Panc1 (cell line): ENCODE measurements around the gene ESR2. TPM values are rescaled to one million over a fixed set of nuclear protein-coding genes. Genes with fewer than 3 reads are reported as not detected.
"Not testable (repeated sequence)": the region's sequence is repeated elsewhere in the genome, so short reads cannot be mapped to it uniquely, and the experiment has no call there.

ENCODE experiments used
- ATAC-seq: fragments of 200-7000 bp; cut with Tn5 transposase; 2 replicates; pipeline ENCODE4 v1.9.1; 2020; ENCODE audit warnings: mild to moderate bottlenecking, moderate library complexity
- BruUV-seq: library from RNA; stranded (reverse); fragments of 400-500 nt; replicated peaks from 2 replicates; lab custom pipeline; 2021; lab: Mats Ljungman, UMichigan
- CTCF ChIA-PET: fragments of 300-600 bp; sonication (Branson Sonifier 250); formaldehyde crosslinking; loops from one replicate; lab custom pipeline; 2022; ENCODE audit warnings: antibody characterized with exemption; lab: Charles Lee
- POLR2A ChIA-PET: fragments of 300-600 bp; sonication (Branson Sonifier 250); formaldehyde crosslinking; loops from one replicate; lab custom pipeline; 2022; ENCODE audit warnings: antibody characterized with exemption; lab: Charles Lee
- DNase-seq: peaks from one replicate; pipeline ENCODE4 v3.0.0-alpha.2; 2010; ENCODE audit warnings: low read depth, low spot score
- H3K27ac ChIP-seq: 2 replicates; pipeline ENCODE4 v1.5.1; 2011; ENCODE audit warnings: mild to moderate bottlenecking, low read length, inconsistent platforms
- H3K27me3 ChIP-seq: fragments of 200-500 bp; sonication (Bioruptor generic); 2 replicates; pipeline ENCODE4 v1.6.0; 2014; ENCODE audit warnings: low read length, inconsistent platforms; ENCODE audit not compliant: control insufficient read depth, insufficient read depth
- H3K36me3 ChIP-seq: fragments of 200-500 bp; sonication (Bioruptor generic); 2 replicates; pipeline ENCODE4 v1.5.1; 2014; ENCODE audit warnings: inconsistent platforms, mild to moderate bottlenecking, low read length, moderate library complexity; ENCODE audit not compliant: control insufficient read depth, insufficient read depth
- H3K4me1 ChIP-seq: 2 replicates; pipeline ENCODE4 v1.5.1; 2011; ENCODE audit warnings: inconsistent platforms, mild to moderate bottlenecking, low read length, moderate library complexity; ENCODE audit not compliant: control insufficient read depth, insufficient read depth
- H3K4me3 ChIP-seq, 2 experiments: 2 replicates each; pipeline ENCODE4 v1.5.1; 2011 to 2012; ENCODE audit warnings: low read depth in 2 of 2, low read length in 2 of 2, mild to moderate bottlenecking in 2 of 2, inconsistent platforms in 1 of 2, moderate library complexity in 1 of 2
- H3K9me3 ChIP-seq: fragments of 200-500 bp; sonication (Bioruptor generic); 2 replicates; pipeline ENCODE4 v1.5.1; 2014; ENCODE audit warnings: low read depth, mild to moderate bottlenecking, inconsistent platforms, low read length, moderate library complexity; ENCODE audit not compliant: control insufficient read depth, insufficient read depth
- CTCF ChIP-seq: fragments of 450-650 bp; IDR thresholded peaks from 2 replicates; pipeline ENCODE4 v1.5.1; 2017; ENCODE audit warnings: mild to moderate bottlenecking
- POLR2AphosphoS5 ChIP-seq: IDR thresholded peaks from 2 replicates; pipeline ENCODE4 v1.6.1; 2012; ENCODE audit warnings: mild to moderate bottlenecking, low read depth, low read length, moderate library complexity
- REST ChIP-seq, 2 experiments: IDR thresholded peaks; 2 replicates each; pipeline ENCODE4 v1.6.1; 2011 to 2012; ENCODE audit warnings: low read depth in 2 of 2, control low read depth in 1 of 2, low read length in 1 of 2, mild to moderate bottlenecking in 1 of 2, moderate library complexity in 1 of 2; ENCODE audit not compliant: insufficient read depth in 1 of 2
- SIN3A ChIP-seq: IDR thresholded peaks from 2 replicates; pipeline ENCODE4 v1.6.1; 2012; ENCODE audit warnings: low read depth, mild to moderate bottlenecking, low read length, moderate library complexity, borderline replicate concordance; ENCODE audit not compliant: insufficient read depth
- TCF7L2 ChIP-seq: IDR thresholded peaks from 2 replicates; pipeline ENCODE4 v1.6.1; 2011; ENCODE audit warnings: mild to moderate bottlenecking, low read depth, low read length, inconsistent platforms
- in situ Hi-C: cut with HindIII; loops from 2 replicates; pipeline ENCODE4 v1.10.0; 2016; ENCODE audit warnings: low sequenced_read_pairs, low pct_unique_long_range_greater_than_20kb
- intact Hi-C: fragments of 100-400 bp; cut with micrococcal nuclease; formaldehyde crosslinking; loops from one replicate; pipeline ENCODE4 v1.10.0; 2022; ENCODE audit not compliant: unreplicated experiment
- total RNA-seq: library from RNA; stranded (reverse); gene quantifications from one replicate; pipeline ENCODE4 v1.2.1, GENCODE V29; 2021; ENCODE audit not compliant: unreplicated experiment

ESR2 gene
- total RNA-seq, 1 experiment from 2014 or later: not detected

- in situ Hi-C loops (no loop called here), intact Hi-C loops (no loop called here)
- H3K27ac ChIP-seq: no peak overlapping the region
- no peaks in the 10 kb centered on the region; the same call in 1 of the 2 replicates for H3K27me3 ChIP-seq
- ChIA-PET CTCF (no interaction called here), POLR2A (no interaction called here)
- TF ChIP-seq POLR2AphosphoS5 (no peak), TCF7L2 (no peak), CTCF (no peak), REST (IDR thresholded peaks at IDR 0.05; ENCODE audit: insufficient read depth in 1 of 2, low read depth in 2 of 2, low read length in 1 of 2) (no peak), SIN3A (no peak)
- no TSS peak for BruUV-seq
- H3K9me3 ChIP-seq: no peaks in the 10 kb centered on the region
- DNase-seq (no peak), ATAC-seq (no peak)
- H3K4me3 ChIP-seq: no peak overlapping the region
- no peaks in the 10 kb centered on the region; the same call in 1 of the 2 replicates for H3K36me3 ChIP-seq
- no peaks in the 10 kb centered on the region for H3K4me1 ChIP-seq
Measured at GRCh38 chr14:64324895-64325294, 30.7 kb upstream of the ESR2 start.

- in situ Hi-C loops (no loop called here), intact Hi-C loops (no loop called here)
- TF ChIP-seq REST (IDR thresholded peaks at IDR 0.05; ENCODE audit: insufficient read depth in 1 of 2, low read depth in 2 of 2, low read length in 1 of 2) (no peak), CTCF (no peak), POLR2AphosphoS5 (no peak), TCF7L2 (no peak), SIN3A (no peak)
- no peaks in the 10 kb centered on the region for H3K9me3 ChIP-seq
- BruUV-seq: no TSS peak
- no peak overlapping the region for H3K27ac ChIP-seq
- no peaks in the 10 kb centered on the region; the same call in 1 of the 2 replicates for H3K27me3 ChIP-seq
- H3K36me3 ChIP-seq: no peaks in the 10 kb centered on the region; the same call in 1 of the 2 replicates
- DNase-seq (no peak), ATAC-seq (no peak)
- H3K4me1 ChIP-seq: no peaks in the 10 kb centered on the region
- H3K4me3 ChIP-seq: no peak overlapping the region
- CTCF ChIA-PET: interaction anchor here (0.6 kb wide), 1 partner anchor 21 kb away, joined by 5 read pairs; no protein-coding TSS in a partner anchor
- POLR2A ChIA-PET: no interaction called here
Measured at GRCh38 chr14:64324461-64324860, 30.3 kb upstream of the ESR2 start.

- BruUV-seq, CTCF ChIA-PET, ATAC-seq: not testable (repeated sequence)
Measured at GRCh38 chr14:64320362-64320761, 26.2 kb upstream of the ESR2 start.

GRCh38 chr14:64318695-64319094 is 24.5 kb upstream of the ESR2 start:
- in situ Hi-C loops, H3K27ac ChIP-seq, H3K4me1 ChIP-seq, DNase-seq, H3K4me3 ChIP-seq, ATAC-seq, POLR2A ChIA-PET, H3K36me3 ChIP-seq, H3K9me3 ChIP-seq, H3K27me3 ChIP-seq, intact Hi-C loops, BruUV-seq, CTCF ChIA-PET: not testable (repeated sequence)

More at GRCh38 chr14:64320362-64320761, 26.2 kb upstream of the ESR2 start:
- POLR2A ChIA-PET, H3K9me3 ChIP-seq, H3K27ac ChIP-seq, H3K36me3 ChIP-seq, intact Hi-C loops, H3K27me3 ChIP-seq, DNase-seq, in situ Hi-C loops, H3K4me3 ChIP-seq, H3K4me1 ChIP-seq: not testable (repeated sequence)
